Activated CD4-positive, alpha-beta memory T cell treated with anti-CD3 and anti-CD28 coated beads, Interleukin-2, amount 10 ng/mL, durations not matched to agents 7 days and 5 days (primary cell): Measurements from ENCODE around the gene ZNF700. TPM values are rescaled to one million over a fixed set of nuclear protein-coding genes. Genes with fewer than 3 reads are reported as not detected.
A peak's percentile ranks its signal among the peaks of the same experiment; 100 is the strongest.
"Not testable (repeated sequence)": the region's sequence is repeated elsewhere in the genome, so short reads cannot be mapped to it uniquely, and the experiment has no call there.

ENCODE experiments used
- CTCF ChIA-PET: fragments of 350-600 bp; sonication (Branson Sonifier 250); formaldehyde crosslinking; loops from one replicate; lab custom pipeline; 2021; ENCODE audit warnings: antibody characterized with exemption, inconsistent platforms; lab: Charles Lee
- POLR2A ChIA-PET: fragments of 350-600 bp; sonication (Branson Sonifier 250); formaldehyde crosslinking; loops from one replicate; lab custom pipeline; 2021; ENCODE audit warnings: antibody characterized with exemption; lab: Charles Lee
- DNase-seq: peaks from one replicate; pipeline ENCODE4 v3.0.0-alpha.2; 2020
- H3K27ac Mint-ChIP-seq: one replicate; pipeline ENCODE4 v1.8.0; 2021; ENCODE audit warnings: mild to moderate bottlenecking, mixed read lengths
- H3K27me3 Mint-ChIP-seq: one replicate; pipeline ENCODE4 v1.8.0; 2021; ENCODE audit warnings: mixed read lengths
- H3K36me3 Mint-ChIP-seq: one replicate; pipeline ENCODE4 v1.8.0; 2021; ENCODE audit warnings: low read depth, mixed read lengths
- H3K4me1 Mint-ChIP-seq: one replicate; pipeline ENCODE4 v1.8.0; 2021; ENCODE audit warnings: mixed read lengths
- H3K4me3 Mint-ChIP-seq: one replicate; pipeline ENCODE4 v1.8.0; 2021; ENCODE audit warnings: mild to moderate bottlenecking, mixed read lengths
- H3K9me3 Mint-ChIP-seq: one replicate; pipeline ENCODE4 v1.8.0; 2021; ENCODE audit warnings: mixed read lengths
- total RNA-seq, 2 experiments: library from RNA; stranded (reverse); gene quantifications; one replicate each; pipeline ENCODE4 v1.2.3, GENCODE V29; 2021

ZNF700 gene
- total RNA-seq, 2 experiments from 2014 or later: 19.1 to 20.4 TPM

GRCh38 chr19:11944656-11945055 is 19.7 kb downstream of the ZNF700 start:
- Mint-ChIP-seq H3K27ac (no peak overlapping the region), H3K36me3 (peaks cover 96% of the 10 kb centered on the region), H3K4me1 (no peaks in the 10 kb centered on the region), H3K4me3 (no peak overlapping the region), H3K27me3 (no peaks in the 10 kb centered on the region), H3K9me3 (peaks cover 79% of the 10 kb centered on the region)
- ChIA-PET POLR2A (no interaction called here), CTCF (interaction anchor here (1.2 to 2.0 kb wide), 2 partner anchors 19 to 21 kb away, joined by 3 to 5 read pairs; no protein-coding TSS in a partner anchor)
- no peak for DNase-seq

- Mint-ChIP-seq H3K36me3 (peaks cover 93% of the 10 kb centered on the region), H3K4me1 (no peaks in the 10 kb centered on the region), H3K27ac (no peak overlapping the region), H3K4me3 (no peak overlapping the region), H3K27me3 (no peaks in the 10 kb centered on the region), H3K9me3 (peaks cover 85% of the 10 kb centered on the region)
- no peak for DNase-seq
- ChIA-PET POLR2A (no interaction called here), CTCF (no interaction called here)
Measured at GRCh38 chr19:11948646-11949045, 23.7 kb downstream of the ZNF700 start.

GRCh38 chr19:11949201-11949600 is 24.3 kb downstream of the ZNF700 start:
- peaks cover 85% of the 10 kb centered on the region for H3K9me3 Mint-ChIP-seq
- H3K36me3 Mint-ChIP-seq: peaks cover 87% of the 10 kb centered on the region
- DNase-seq: no peak
- H3K27ac Mint-ChIP-seq: no peak overlapping the region
- no peaks in the 10 kb centered on the region for H3K4me1 Mint-ChIP-seq
- H3K4me3 Mint-ChIP-seq: no peak overlapping the region
- no peaks in the 10 kb centered on the region for H3K27me3 Mint-ChIP-seq
- ChIA-PET POLR2A (no interaction called here), CTCF (no interaction called here)

GRCh38 chr19:11949614-11950080 is 24.7 kb downstream of the ZNF700 start:
- H3K4me3 Mint-ChIP-seq, POLR2A ChIA-PET, H3K27ac Mint-ChIP-seq, H3K4me1 Mint-ChIP-seq, DNase-seq, CTCF ChIA-PET, H3K27me3 Mint-ChIP-seq: not testable (repeated sequence)
- Mint-ChIP-seq H3K9me3 (peaks cover 81% of the 10 kb centered on the region), H3K36me3 (peaks cover 83% of the 10 kb centered on the region)

GRCh38 chr19:11950312-11950711 is 25.4 kb downstream of the ZNF700 start:
- no peak for DNase-seq
- no peak overlapping the region for H3K4me3 Mint-ChIP-seq
- H3K9me3 Mint-ChIP-seq: peaks cover 78% of the 10 kb centered on the region
- H3K27ac Mint-ChIP-seq: no peak overlapping the region
- peaks cover 80% of the 10 kb centered on the region for H3K36me3 Mint-ChIP-seq
- H3K27me3 Mint-ChIP-seq: no peaks in the 10 kb centered on the region
- H3K4me1 Mint-ChIP-seq: no peaks in the 10 kb centered on the region
- ChIA-PET POLR2A (no interaction called here), CTCF (no interaction called here)

- ChIA-PET POLR2A (interaction anchor here (1.2 to 3.2 kb wide), 3 partner anchors 25 to 177 kb away, joined by 4 to 19 read pairs (median 11); partner anchors contain the start of genes ZNF20 and ZNF700), CTCF (interaction anchor here (0.8 to 3.3 kb wide), 6 partner anchors 9 to 177 kb away, joined by 3 to 38 read pairs (median 9); partner anchors contain the start of genes ZNF20 and ZNF700)
Measured at GRCh38 chr19:11963566-11964355, 38.9 kb downstream of the ZNF700 start.

GRCh38 chr19:11964496-11964857 is 39.6 kb downstream of the ZNF700 start:
- Mint-ChIP-seq H3K36me3 (peaks cover 21% of the 10 kb centered on the region), H3K27ac (peak overlapping the region; percentile 75), H3K4me1 (peaks cover 22% of the 10 kb centered on the region), H3K9me3 (peaks cover 19% of the 10 kb centered on the region), H3K4me3 (peak overlapping the region; percentile 85), H3K27me3 (no peaks in the 10 kb centered on the region)
- POLR2A ChIA-PET: interaction anchor here (1.2 to 3.2 kb wide), 5 partner anchors 23 to 198 kb away, joined by 3 to 19 read pairs (median 5); partner anchors contain the start of genes ZNF136, ZNF20 and ZNF700
- CTCF ChIA-PET: interaction anchor here (0.7 to 3.3 kb wide), 6 partner anchors 10 to 176 kb away, joined by 3 to 38 read pairs (median 9); partner anchors contain the start of genes ZNF20 and ZNF700
- DNase-seq: no peak

More at GRCh38 chr19:11963566-11964355, 38.9 kb downstream of the ZNF700 start:
- peak overlapping the region; percentile 33 for H3K4me3 Mint-ChIP-seq
- peaks cover 21% of the 10 kb centered on the region for H3K36me3 Mint-ChIP-seq
- H3K27ac Mint-ChIP-seq: peak overlapping the region; percentile 75
- H3K9me3 Mint-ChIP-seq: peaks cover 21% of the 10 kb centered on the region
- H3K27me3 Mint-ChIP-seq: no peaks in the 10 kb centered on the region
- peaks cover 22% of the 10 kb centered on the region for H3K4me1 Mint-ChIP-seq
- DNase-seq: peak; percentile 69

- POLR2A ChIA-PET: interaction anchor here (1.3 to 3.2 kb wide), 4 partner anchors 23 to 197 kb away, joined by 3 to 19 read pairs (median 10); partner anchors contain the start of genes ZNF136 and ZNF700
- Mint-ChIP-seq H3K27ac (peak within 1 kb of the TSS; percentile 75), H3K4me3 (peak within 1 kb of the TSS; percentile 85), H3K9me3 (peaks cover 15% of the 10 kb centered on the region), H3K27me3 (no peaks in the 10 kb centered on the region), H3K36me3 (peaks cover 18% of the 10 kb centered on the region), H3K4me1 (peaks cover 22% of the 10 kb centered on the region)
- CTCF ChIA-PET: interaction anchor here (0.7 to 3.3 kb wide), 4 partner anchors 24 to 176 kb away, joined by 3 to 38 read pairs (median 16); partner anchors contain the start of genes ZNF20 and ZNF700
- peak; percentile 91 for DNase-seq
Measured at GRCh38 chr19:11964858-11965645, 40.1 kb downstream of the ZNF700 start, which contains the start of gene ZNF763. TSS of gene ZNF763 (plus strand) at chr19:11965040. CDS start at chr19:11965209, 169 bp downstream.

- Mint-ChIP-seq H3K4me1 (peaks cover 9% of the 10 kb centered on the region), H3K27ac (no peak overlapping the region), H3K4me3 (no peak overlapping the region), H3K27me3 (no peaks in the 10 kb centered on the region), H3K36me3 (peaks cover 19% of the 10 kb centered on the region), H3K9me3 (peaks cover 18% of the 10 kb centered on the region)
- CTCF ChIA-PET: no interaction called here
- POLR2A ChIA-PET: no interaction called here
- no peak for DNase-seq
Measured at GRCh38 chr19:11970174-11970573, 45.3 kb downstream of the ZNF700 start.

- H3K36me3 Mint-ChIP-seq: peaks cover 17% of the 10 kb centered on the region
- H3K27me3 Mint-ChIP-seq: no peaks in the 10 kb centered on the region
- H3K27ac Mint-ChIP-seq: no peak overlapping the region
- ChIA-PET POLR2A (no interaction called here), CTCF (no interaction called here)
- DNase-seq: no peak
- no peak overlapping the region for H3K4me3 Mint-ChIP-seq
- H3K4me1 Mint-ChIP-seq: peaks cover 1% of the 10 kb centered on the region
- peaks cover 22% of the 10 kb centered on the region for H3K9me3 Mint-ChIP-seq
Measured at GRCh38 chr19:11971041-11971440, 46.1 kb downstream of the ZNF700 start.

GRCh38 chr19:11973019-11973810 is 48.3 kb downstream of the ZNF700 start:
- CTCF ChIA-PET: interaction anchor here (0.8 kb wide), 1 partner anchor 14 kb away, joined by 3 read pairs; no protein-coding TSS in a partner anchor
- Mint-ChIP-seq H3K27ac (no peak overlapping the region), H3K4me3 (no peak overlapping the region), H3K27me3 (no peaks in the 10 kb centered on the region), H3K36me3 (peaks cover 27% of the 10 kb centered on the region), H3K9me3 (peaks cover 33% of the 10 kb centered on the region), H3K4me1 (no peaks in the 10 kb centered on the region)
- POLR2A ChIA-PET: no interaction called here
- no peak for DNase-seq
